GM18502 (cell line): ENCODE results near the gene SYCN.

Experiments used
- ATAC-seq: cut with Tn5 transposase; IDR thresholded peaks from one replicate; pipeline ENCODE4 v1.9.1; 2021; ENCODE audit warnings: mild to moderate bottlenecking; ENCODE audit not compliant: unreplicated experiment, poor library complexity

Gene SYCN

DNA sequence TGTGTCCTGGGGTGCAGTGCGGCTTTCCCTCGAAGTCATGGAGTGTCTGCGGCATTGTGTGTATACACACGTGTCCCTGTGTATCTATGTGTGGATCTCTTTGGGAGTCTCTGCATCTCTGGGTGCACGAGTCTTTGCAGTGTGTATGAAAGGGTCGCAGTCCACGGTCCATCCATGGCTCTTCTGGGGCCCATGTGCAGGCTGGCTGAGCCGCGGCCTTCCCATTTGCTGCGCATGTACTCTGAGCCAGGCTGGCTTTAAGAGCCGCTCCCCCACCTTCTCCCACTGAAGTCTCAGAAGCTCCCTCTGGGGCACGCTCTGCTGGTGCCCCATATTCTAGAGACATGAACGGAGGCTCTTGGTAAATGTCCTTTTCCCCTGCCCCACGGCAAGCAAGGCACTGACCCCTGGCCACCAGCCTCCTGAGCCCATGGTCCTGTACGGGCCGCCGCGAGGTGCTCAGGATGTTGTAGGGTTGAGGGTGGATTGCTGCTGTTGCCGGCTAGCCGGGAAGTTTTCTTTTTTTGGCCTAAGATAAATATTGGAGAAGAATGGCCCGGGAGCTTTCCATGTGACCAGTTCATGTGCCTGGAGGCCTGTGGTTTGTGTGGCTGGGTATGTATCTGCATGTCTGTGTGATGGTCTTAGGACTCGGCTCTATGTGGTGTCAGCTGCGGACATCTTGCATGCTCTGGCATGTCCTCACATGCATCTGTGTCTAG, 46.6 kb downstream of the SYCN start:
- ATAC-seq = no peak

DNA sequence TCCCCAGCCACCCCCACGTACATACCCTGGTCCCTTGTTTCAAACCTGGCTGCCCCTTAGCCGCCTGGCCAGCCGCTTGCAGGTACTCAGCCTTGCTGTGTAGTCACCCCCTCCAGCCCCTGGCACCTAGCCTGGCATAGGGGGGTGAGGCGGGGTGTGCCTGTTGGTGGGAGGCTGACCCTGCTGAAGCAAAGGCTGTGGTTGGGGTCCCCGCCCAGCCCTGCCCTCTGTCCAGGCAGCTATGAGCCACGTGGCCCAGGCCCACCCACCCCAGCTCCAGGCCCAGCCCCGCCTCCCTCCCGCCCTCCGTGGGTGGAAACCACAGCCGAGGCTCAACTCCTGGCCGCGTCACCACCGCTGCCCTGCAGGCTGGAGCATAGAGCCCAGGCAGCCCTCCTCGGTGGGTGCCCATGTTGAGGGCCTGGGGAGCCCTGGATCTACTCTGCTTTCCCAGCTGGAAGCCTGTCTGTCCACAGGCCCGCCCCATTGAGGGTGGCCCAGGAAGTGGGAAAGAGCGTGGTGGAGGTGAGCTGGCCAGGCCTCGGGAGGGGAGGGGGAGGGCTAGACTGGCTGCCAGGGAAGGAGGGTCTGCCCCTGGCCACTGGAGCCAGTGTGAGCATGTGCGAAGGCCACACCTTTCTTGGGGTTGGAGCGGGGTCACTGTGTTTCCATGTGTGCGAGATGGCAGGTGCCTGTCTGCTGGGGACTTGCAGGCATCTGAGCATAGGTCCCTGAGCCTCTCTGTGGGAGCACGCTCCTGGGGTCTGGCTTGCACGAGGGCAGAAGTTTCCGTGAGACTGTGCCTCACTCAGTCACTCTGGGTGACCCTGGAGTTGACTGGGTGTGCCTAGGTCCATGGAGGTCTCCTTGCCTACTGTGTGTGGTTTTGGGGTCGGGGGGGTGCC, 47.5 kb downstream of the SYCN start:
- no peak for ATAC-seq

DNA sequence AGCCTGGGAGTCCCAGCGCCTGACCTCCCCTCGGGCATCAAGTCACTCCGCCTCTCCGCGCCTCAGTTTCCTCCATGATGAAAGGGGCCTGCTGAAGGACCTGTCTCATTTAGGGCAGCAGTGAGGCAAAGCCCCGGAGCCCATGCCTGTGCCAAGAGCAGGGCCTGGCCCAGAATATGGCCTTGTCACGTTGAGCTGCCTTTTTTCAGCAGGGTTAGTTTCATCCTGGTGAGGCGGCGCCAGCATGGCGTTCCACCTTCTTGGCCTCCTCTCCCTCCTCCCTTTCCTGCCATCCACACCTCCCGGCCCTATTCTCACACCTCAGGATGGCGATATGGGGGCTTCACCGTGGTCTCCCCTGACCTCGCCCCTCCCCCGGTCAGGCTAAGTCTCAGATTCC, 48.3 kb downstream of the SYCN start:
- no peak for ATAC-seq

DNA sequence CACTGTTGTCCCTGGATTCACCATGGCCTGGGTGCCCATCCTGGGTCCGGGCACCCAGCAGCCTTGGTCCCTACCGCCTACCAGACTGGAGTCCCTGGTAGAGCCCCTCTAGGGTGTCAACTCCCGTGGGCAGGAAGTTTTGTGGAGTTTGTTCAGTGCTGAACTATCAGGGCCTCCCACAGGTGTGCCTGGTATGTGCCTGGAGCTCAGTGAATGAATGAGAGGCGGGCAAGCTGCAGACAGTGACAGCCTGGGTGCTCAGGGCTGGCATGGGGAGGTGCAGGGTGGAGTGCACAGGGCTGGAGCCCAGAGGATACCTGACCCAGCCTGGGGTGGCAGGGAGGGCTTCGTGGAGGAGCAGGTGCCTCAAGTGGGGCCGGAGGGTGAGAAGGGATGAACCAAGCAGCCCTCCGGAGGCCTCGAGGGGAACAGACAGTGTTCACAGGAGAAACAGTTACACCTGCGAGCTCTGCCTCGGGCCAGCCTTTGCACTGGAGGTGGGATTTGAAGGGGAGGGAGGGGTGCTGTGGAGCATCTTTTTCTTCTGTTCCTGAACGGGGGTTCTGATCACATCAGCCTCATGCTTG, 48.9 kb downstream of the SYCN start:
- ATAC-seq = no peak

DNA sequence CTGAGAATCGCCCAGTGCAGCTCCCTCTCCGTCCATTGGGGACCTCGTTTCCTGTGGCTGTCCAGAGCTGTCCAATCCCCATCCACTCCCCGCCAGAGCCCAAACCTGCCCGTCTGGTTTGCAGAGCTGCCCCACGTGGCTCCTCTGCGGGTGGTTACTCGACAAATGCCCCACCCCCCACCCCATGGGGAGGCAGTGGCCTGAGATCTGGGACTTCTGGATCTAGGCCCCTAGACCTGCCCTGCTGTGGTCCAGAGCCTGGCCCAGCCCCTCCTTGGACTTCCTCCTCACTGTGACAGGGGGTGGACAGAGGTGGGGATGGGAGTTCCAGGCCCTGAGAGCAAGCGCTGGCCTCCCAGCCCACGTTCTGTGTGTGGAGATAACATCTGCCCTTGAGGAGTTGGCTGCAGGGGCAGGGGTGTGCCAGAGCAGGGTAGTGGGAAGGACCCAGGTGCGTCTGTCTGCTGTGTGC, 49.4 kb downstream of the SYCN start:
- ATAC-seq = no peak

DNA sequence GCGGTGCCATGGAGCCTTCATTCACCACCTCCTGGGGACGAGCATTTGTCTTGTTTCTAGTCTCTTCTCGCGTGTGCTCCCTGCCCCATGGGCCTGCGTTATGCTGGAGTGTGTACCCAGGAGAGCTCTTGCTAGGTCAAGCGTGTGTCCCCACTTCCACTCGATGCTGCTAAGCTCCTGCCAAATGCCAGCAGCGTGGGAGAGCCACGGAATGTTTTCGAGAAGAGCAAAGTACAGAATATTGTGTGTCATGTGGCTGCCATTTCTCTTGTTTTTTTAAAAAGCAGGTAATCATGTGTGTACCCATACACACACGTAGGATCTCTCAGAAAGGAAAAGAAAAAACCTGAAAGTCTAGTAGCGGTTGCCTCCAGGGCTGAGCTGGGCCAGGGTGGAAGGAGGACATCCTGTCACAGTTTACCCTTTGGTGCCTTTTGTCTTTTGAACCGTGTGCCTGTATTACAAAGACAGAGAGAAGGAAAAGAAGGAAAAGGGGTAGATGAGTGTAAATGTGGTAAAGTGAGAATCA, 49.9 kb downstream of the SYCN start:
- no peak for ATAC-seq
